ENCODE measurements around the gene TMEFF2. TPM values are rescaled to one million over a fixed set of nuclear protein-coding genes. Genes with fewer than 3 reads are reported as not detected.

The TMEFF2 gene
- total and polyA plus RNA-seq, 2 experiments from 2014 or later, result 0.13 TPM; not detected in 1

DNA sequence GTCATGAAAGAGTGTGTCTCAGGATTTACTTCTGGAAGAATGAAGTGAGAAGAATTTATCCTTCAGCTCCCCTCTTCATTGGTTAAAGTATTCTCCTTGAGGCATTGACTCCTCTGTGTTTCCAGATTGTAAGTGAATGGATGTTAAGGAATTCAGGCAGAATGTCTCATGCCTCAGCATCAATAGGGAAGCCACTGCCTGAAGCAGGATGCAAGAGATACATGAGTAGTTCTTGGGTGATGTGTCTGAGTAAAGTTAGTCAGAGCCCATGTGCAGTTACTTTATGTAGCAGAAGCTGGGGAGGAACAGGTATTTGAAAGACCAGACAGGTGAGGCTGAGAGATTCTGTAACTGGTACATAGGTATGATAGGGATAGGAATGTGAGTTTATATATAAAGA is 34.0 kb upstream of the TMEFF2 start:
- Histone ChIP-seq H3K4me1 (ENCODE audit: insufficient read depth) (no peaks in the 10 kb centered on the region), H3K36me3 (ENCODE audit: low read depth) (no peaks in the 10 kb centered on the region), H3K9ac (no peak overlapping the region), H4K20me1 (ENCODE audit: insufficient read depth) (no peaks in the 10 kb centered on the region), H3F3A (ENCODE audit: insufficient read depth) (no peaks in the 10 kb centered on the region), H2AFZ (no peak overlapping the region), H3K9me2 (ENCODE audit: insufficient read depth) (no peaks in the 10 kb centered on the region), H3K9me3 (ENCODE audit: low read depth) (no peaks in the 10 kb centered on the region), H3K4me3 (no peak overlapping the region), H3K4me2 (ENCODE audit: unreplicated experiment) (no peak overlapping the region), H3K79me2 (ENCODE audit: insufficient read depth) (no peaks in the 10 kb centered on the region), H3K27ac (no peak overlapping the region), H3K27me3 (replicated peaks; ENCODE audit: insufficient read depth) (no peaks in the 10 kb centered on the region)
- DNase-seq, result peak; percentile 32
- TF ChIP-seq EZH2 (IDR thresholded peaks at IDR 0.05; ENCODE audit: insufficient read depth, poor library complexity, severe bottlenecking) (no peak), EZH2phosphoT487 (IDR thresholded peaks at IDR 0.05; ENCODE audit: insufficient read depth, low read depth) (no peak)
- in situ Hi-C loops (cut with MboI), result no loop called here

DNA sequence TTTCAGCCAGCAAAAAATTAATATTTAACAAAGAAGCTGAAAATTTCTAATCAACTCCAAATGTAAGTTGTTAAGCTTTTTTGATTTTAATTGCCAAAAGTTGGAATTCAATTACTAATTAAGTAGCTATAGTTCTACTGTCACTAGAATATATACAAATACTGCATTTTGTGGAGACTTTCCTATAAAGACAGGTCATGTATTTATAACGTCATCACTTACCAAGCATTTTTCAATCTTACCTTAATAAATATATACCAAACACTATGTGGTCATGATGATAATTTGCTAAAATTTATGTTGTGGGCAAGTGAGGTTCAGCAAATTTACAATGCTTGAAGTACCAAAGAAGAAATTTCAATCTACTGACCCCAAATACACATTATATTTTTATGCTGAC is 24.2 kb upstream of the TMEFF2 start:
- Histone ChIP-seq H3K27me3 (replicated peaks; ENCODE audit: insufficient read depth) (no peaks in the 10 kb centered on the region), H3K9me2 (ENCODE audit: insufficient read depth) (no peaks in the 10 kb centered on the region), H3K27ac (no peak overlapping the region), H3K79me2 (ENCODE audit: insufficient read depth) (no peaks in the 10 kb centered on the region), H3K36me3 (ENCODE audit: low read depth) (no peaks in the 10 kb centered on the region), H3F3A (ENCODE audit: insufficient read depth) (no peaks in the 10 kb centered on the region), H3K4me1 (ENCODE audit: insufficient read depth) (no peaks in the 10 kb centered on the region), H3K4me3 (no peak overlapping the region), H4K20me1 (ENCODE audit: insufficient read depth) (no peaks in the 10 kb centered on the region), H2AFZ (no peak overlapping the region), H3K9me3 (ENCODE audit: low read depth) (no peaks in the 10 kb centered on the region), H3K9ac (no peak overlapping the region), H3K4me2 (ENCODE audit: unreplicated experiment) (no peak overlapping the region)
- whole genome bisulfite sequencing, 2 experiments (ENCODE audit: low coverage in 1 of 2, low lambda C conversion rate in 2 of 2, missing lambda C conversion rate in 2 of 2), result 69 to 70% methylated on average over 1 of the region's 1 CpG
- no peak for TF ChIP-seq EZH2phosphoT487 (IDR thresholded peaks at IDR 0.05; ENCODE audit: insufficient read depth, low read depth)
- no peak for TF ChIP-seq EZH2 (IDR thresholded peaks at IDR 0.05; ENCODE audit: insufficient read depth, poor library complexity, severe bottlenecking)
- in situ Hi-C loops (cut with MboI), result no loop called here
- DNase-seq, result no peak

DNA sequence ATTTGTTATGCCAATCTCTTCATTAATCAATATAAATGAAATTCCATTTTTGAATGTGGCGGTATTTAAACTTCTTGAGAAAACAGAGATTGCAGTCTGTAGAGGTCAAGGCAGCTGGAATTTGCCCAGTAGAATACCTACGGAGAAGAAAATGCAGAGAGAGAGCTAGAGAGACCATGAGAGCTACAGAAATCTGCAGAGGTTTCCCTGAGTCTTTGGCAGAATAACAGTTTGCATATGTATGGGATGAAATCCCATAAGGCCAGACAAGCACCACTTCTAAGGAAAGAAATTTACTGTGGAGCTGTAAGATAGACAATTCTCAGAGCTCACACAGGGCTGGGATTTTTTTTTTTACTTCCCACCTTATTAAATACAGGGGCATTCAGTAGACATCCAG is 23.6 kb upstream of the TMEFF2 start:
- TF ChIP-seq EZH2phosphoT487 (IDR thresholded peaks at IDR 0.05; ENCODE audit: insufficient read depth, low read depth), result no peak
- TF ChIP-seq EZH2 (IDR thresholded peaks at IDR 0.05; ENCODE audit: insufficient read depth, poor library complexity, severe bottlenecking), result no peak
- 62 to 63% methylated on average over 2 of the region's 2 CpGs for WGBS, 2 experiments (ENCODE audit: low coverage in 1 of 2, low lambda C conversion rate in 2 of 2, missing lambda C conversion rate in 2 of 2)

DNA sequence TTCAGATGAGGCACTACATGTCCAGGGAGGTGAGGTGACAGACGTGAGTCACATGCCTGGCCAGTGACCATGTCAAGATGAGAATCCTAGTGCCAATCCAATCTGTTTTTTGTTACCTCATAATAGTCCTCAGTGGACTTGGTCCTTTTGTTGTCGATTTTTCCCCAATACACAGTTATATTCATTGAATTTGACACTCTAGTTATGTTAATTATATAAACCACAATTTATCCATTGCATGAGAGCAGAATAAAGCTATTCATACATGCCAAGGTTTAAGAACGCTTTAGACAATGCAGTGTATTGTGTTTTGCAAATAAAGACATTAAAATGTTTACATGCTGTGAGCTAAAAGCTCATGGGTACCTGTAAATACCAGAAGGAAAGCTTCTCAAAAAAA is 21.6 kb upstream of the TMEFF2 start:
- H3K79me2 ChIP-seq (ENCODE audit: insufficient read depth), result no peaks in the 10 kb centered on the region
- H3K9me2 ChIP-seq (ENCODE audit: insufficient read depth), result no peaks in the 10 kb centered on the region
- no peaks in the 10 kb centered on the region for H4K20me1 ChIP-seq (ENCODE audit: insufficient read depth)
- no peaks in the 10 kb centered on the region for H3K9me3 ChIP-seq (ENCODE audit: low read depth)
- no peak overlapping the region for H2AFZ ChIP-seq
- H3K4me2 ChIP-seq (ENCODE audit: unreplicated experiment), result no peak overlapping the region
- no peaks in the 10 kb centered on the region for H3K36me3 ChIP-seq (ENCODE audit: low read depth)
- no peak for DNase-seq
- in situ Hi-C loops (cut with MboI), result no loop called here
- no peaks in the 10 kb centered on the region for H3K27me3 ChIP-seq (replicated peaks; ENCODE audit: insufficient read depth)
- H3K4me1 ChIP-seq (ENCODE audit: insufficient read depth), result no peaks in the 10 kb centered on the region
- 36 to 49% methylated on average over 3 of the region's 3 CpGs for WGBS, 2 experiments (ENCODE audit: low coverage in 1 of 2, low lambda C conversion rate in 2 of 2, missing lambda C conversion rate in 2 of 2)
- H3K27ac ChIP-seq, result no peak overlapping the region
- no peak for TF ChIP-seq EZH2phosphoT487 (IDR thresholded peaks at IDR 0.05; ENCODE audit: insufficient read depth, low read depth)
- TF ChIP-seq EZH2 (IDR thresholded peaks at IDR 0.05; ENCODE audit: insufficient read depth, poor library complexity, severe bottlenecking), result no peak
- no peak overlapping the region for H3K4me3 ChIP-seq
- no peak overlapping the region for H3K9ac ChIP-seq
- no peaks in the 10 kb centered on the region for H3F3A ChIP-seq (ENCODE audit: insufficient read depth)

More for the DNA sequence above, 23.6 kb upstream of the TMEFF2 start:
- Histone ChIP-seq H3K27me3 (replicated peaks; ENCODE audit: insufficient read depth) (no peaks in the 10 kb centered on the region), H3K4me2 (ENCODE audit: unreplicated experiment) (no peak overlapping the region), H3K79me2 (ENCODE audit: insufficient read depth) (no peaks in the 10 kb centered on the region), H3K9ac (no peak overlapping the region), H4K20me1 (ENCODE audit: insufficient read depth) (no peaks in the 10 kb centered on the region), H3K27ac (no peak overlapping the region), H3K36me3 (ENCODE audit: low read depth) (no peaks in the 10 kb centered on the region), H3F3A (ENCODE audit: insufficient read depth) (no peaks in the 10 kb centered on the region), H3K4me3 (no peak overlapping the region), H2AFZ (no peak overlapping the region), H3K4me1 (ENCODE audit: insufficient read depth) (no peaks in the 10 kb centered on the region), H3K9me3 (ENCODE audit: low read depth) (no peaks in the 10 kb centered on the region), H3K9me2 (ENCODE audit: insufficient read depth) (no peaks in the 10 kb centered on the region)
- in situ Hi-C loops (cut with MboI), result no loop called here
- DNase-seq, result no peak

DNA sequence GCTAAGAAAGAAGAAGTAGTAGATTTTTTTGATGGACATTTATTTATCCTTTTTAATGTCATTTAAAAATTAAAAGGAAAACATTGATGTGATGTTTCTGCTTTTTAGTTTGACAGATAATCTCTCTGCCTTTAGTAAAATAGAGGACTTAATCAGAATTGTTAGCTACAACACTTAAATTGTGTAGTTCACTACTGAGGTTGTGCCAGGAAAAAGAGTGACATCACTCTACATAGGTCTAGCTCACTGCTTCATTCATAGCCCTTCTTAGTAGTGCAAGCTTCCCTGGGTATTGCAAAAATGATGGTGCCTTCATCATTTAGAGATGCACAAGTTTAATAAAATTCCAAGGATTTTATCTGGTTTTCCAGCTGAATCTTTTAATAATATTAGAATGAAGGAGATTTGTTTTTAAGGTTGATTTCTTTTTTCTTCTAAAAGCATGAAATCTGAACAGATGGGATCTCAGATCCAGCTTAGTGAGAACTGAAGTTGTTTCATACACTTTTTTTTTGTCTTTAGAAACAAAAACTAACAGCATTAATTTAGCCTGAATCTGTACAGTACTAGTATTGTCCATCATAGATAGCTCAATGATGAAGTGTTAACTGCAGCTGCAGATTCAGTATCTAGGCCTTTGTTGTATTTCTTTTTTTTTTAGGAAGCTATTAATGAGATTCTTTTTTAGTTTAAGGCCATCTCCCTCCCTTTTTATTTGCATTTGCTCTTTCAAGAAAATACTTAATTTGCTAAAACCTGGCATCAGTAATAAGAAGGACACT is 20.6 kb upstream of the TMEFF2 start:
- DNase-seq, result no peak
- no peaks in the 10 kb centered on the region for H3K27me3 ChIP-seq (replicated peaks; ENCODE audit: insufficient read depth)
- no peaks in the 10 kb centered on the region for H3K4me1 ChIP-seq (ENCODE audit: insufficient read depth)
- no peak overlapping the region for H2AFZ ChIP-seq
- H3K4me3 ChIP-seq, result no peak overlapping the region
- no peak for TF ChIP-seq EZH2phosphoT487 (IDR thresholded peaks at IDR 0.05; ENCODE audit: insufficient read depth, low read depth)
- no peak for TF ChIP-seq EZH2 (IDR thresholded peaks at IDR 0.05; ENCODE audit: insufficient read depth, poor library complexity, severe bottlenecking)
- H4K20me1 ChIP-seq (ENCODE audit: insufficient read depth), result no peaks in the 10 kb centered on the region
- H3K9ac ChIP-seq, result no peak overlapping the region
- no peaks in the 10 kb centered on the region for H3K79me2 ChIP-seq (ENCODE audit: insufficient read depth)
- H3K36me3 ChIP-seq (ENCODE audit: low read depth), result no peaks in the 10 kb centered on the region
- H3K9me3 ChIP-seq (ENCODE audit: low read depth), result no peaks in the 10 kb centered on the region
- in situ Hi-C loops (cut with MboI), result no loop called here
- no peaks in the 10 kb centered on the region for H3F3A ChIP-seq (ENCODE audit: insufficient read depth)
- H3K4me2 ChIP-seq (ENCODE audit: unreplicated experiment), result no peak overlapping the region
- no peaks in the 10 kb centered on the region for H3K9me2 ChIP-seq (ENCODE audit: insufficient read depth)
- no peak overlapping the region for H3K27ac ChIP-seq

Measured in GM23248 (cell line).